Measurements from ENCODE around the gene VWDE. TPM values are rescaled to one million over a fixed set of nuclear protein-coding genes. Genes with fewer than 3 reads are reported as not detected.

Gene VWDE
- total RNA-seq, 1 experiment from 2014 or later = not detected

DNA sequence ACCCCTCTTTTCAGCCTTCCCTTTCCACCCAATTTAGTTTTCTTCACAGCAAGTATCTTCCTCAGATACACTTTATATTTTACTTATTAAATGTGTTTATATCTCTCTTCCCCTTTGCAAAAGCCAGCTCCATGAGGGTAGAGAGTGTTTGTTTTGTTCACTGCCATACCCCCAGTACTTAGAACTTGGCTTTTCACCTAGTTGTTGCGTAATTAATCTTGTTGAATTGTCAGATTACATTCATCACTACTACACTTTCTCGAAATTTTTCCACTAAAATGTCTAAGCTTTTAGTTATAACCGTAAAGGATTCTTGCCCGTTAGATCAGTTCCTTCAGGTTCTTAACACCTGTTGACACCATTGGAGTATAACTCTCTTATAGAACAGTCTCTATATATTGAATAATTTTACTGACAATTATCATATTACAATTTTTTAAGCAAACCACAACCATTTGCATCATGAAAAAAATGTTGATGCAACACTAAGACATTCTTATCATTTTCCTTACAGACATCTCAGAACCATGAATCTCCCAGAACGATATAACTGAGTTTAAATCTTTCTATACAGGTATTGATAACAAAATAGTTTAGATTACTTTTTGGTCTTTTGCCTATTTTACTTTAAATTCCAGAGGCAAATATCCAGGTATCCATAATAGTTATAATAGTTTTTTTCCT lies 29.9 kb downstream of the VWDE start:
- Histone ChIP-seq H3K9me3 (no peaks in the 10 kb centered on the region), H3K36me3 (no peaks in the 10 kb centered on the region), H3K4me3 (no peak overlapping the region), H3K27me3 (0 out of 2 replicates have a peak, but pooled peaks cover 2% of the 10 kb centered on the region)
- no peak for DNase-seq

- H3K9me3 ChIP-seq = no peaks in the 10 kb centered on the region
- H3K27me3 ChIP-seq = no peaks in the 10 kb centered on the region
- H3K36me3 ChIP-seq = no peaks in the 10 kb centered on the region
- no peak overlapping the region for H3K4me3 ChIP-seq
- no peak for DNase-seq
Measured at GRCh38 chr7:12370249-12370648, 33.4 kb downstream of the VWDE start.

DNA sequence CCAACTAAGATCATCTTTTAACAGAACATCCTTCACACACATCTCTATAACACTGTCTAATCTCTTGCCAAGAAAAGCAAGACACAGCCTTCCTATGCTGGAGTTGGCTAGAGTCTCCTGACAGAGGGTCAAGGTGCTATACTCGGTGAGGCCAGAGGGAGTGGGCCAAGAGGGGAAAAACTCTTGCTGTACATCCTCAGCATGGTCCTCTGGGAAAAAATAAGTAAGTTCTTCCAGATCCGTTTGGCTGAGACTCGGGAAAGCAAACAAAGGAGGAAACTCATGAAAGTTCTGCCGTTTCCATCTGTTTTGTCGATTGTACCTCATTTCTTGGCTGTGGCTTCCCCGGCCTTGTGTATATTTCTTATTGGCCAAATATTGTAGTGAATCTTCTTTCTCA lies 33.9 kb downstream of the VWDE start:
- no peaks in the 10 kb centered on the region for H3K9me3 ChIP-seq
- H3K27me3 ChIP-seq = no peaks in the 10 kb centered on the region
- DNase-seq = no peak
- H3K36me3 ChIP-seq = no peaks in the 10 kb centered on the region
- no peak overlapping the region for H3K4me3 ChIP-seq

GRCh38 chr7:12369072-12369471 lies 34.6 kb downstream of the VWDE start:
- no peak overlapping the region for H3K4me3 ChIP-seq
- no peaks in the 10 kb centered on the region for H3K27me3 ChIP-seq
- H3K36me3 ChIP-seq = no peaks in the 10 kb centered on the region
- no peaks in the 10 kb centered on the region for H3K9me3 ChIP-seq
- no peak for DNase-seq

DNA sequence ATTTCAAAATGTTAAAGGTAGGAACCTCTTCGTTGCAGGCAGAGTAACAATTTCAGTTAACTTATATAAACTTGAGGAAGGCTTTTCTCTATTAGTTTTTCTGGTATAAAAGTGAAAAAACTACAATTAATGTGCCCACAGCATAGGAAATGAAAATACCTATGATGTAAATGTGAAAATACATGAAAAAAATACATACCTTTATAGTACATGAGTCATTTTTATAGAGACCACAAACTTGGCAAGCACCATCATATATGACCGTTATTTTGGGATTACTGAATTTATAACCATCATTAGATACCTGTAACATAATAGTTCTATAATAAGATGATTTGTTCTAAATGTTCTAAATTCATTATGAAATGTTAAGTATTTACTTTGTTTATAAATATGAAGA lies 42.7 kb downstream of the VWDE start:
- DNase-seq = no peak
- H3K9me3 ChIP-seq = no peaks in the 10 kb centered on the region
- H3K4me3 ChIP-seq = no peak overlapping the region

GRCh38 chr7:12358694-12359093 lies 45.0 kb downstream of the VWDE start:
- H3K36me3 ChIP-seq = no peaks in the 10 kb centered on the region
- no peaks in the 10 kb centered on the region for H3K27me3 ChIP-seq
- no peak for DNase-seq
- H3K9me3 ChIP-seq = no peaks in the 10 kb centered on the region
- no peak overlapping the region for H3K4me3 ChIP-seq

More for the DNA sequence above, 42.7 kb downstream of the VWDE start:
- no peaks in the 10 kb centered on the region for H3K27me3 ChIP-seq
- no peaks in the 10 kb centered on the region for H3K36me3 ChIP-seq

- Histone ChIP-seq H3K4me3 (no peak overlapping the region), H3K36me3 (no peaks in the 10 kb centered on the region), H3K9me3 (no peaks in the 10 kb centered on the region), H3K27me3 (no peaks in the 10 kb centered on the region)
- DNase-seq = no peak
Measured at GRCh38 chr7:12357508-12357907, 46.2 kb downstream of the VWDE start.

- Histone ChIP-seq H3K4me3 (no peak overlapping the region), H3K9me3 (no peaks in the 10 kb centered on the region), H3K36me3 (no peaks in the 10 kb centered on the region), H3K27me3 (no peaks in the 10 kb centered on the region)
- no peak for DNase-seq
Measured at GRCh38 chr7:12351843-12352242, 51.8 kb downstream of the VWDE start.

DNA sequence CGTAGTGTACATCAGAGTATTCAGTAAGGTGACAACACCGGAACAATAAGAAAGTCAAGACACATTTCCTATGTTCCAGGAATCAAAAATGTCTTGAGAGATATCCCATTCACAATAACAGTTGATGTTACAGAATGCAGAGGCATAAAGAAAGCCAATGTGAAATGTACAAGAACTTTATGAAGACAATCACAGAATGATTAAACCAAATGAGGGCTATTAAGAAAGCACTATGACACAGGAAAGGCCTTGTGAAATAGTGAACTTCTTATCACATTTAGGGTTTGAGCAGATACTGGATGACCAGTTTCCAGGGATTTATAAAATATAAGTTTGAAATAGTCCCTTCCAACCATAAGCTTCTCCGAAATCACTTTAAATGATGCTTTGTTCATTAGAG lies 52.7 kb downstream of the VWDE start:
- H3K27me3 ChIP-seq = no peaks in the 10 kb centered on the region
- H3K36me3 ChIP-seq = no peaks in the 10 kb centered on the region
- DNase-seq = no peak
- H3K4me3 ChIP-seq = no peak overlapping the region
- H3K9me3 ChIP-seq = no peaks in the 10 kb centered on the region

DNA sequence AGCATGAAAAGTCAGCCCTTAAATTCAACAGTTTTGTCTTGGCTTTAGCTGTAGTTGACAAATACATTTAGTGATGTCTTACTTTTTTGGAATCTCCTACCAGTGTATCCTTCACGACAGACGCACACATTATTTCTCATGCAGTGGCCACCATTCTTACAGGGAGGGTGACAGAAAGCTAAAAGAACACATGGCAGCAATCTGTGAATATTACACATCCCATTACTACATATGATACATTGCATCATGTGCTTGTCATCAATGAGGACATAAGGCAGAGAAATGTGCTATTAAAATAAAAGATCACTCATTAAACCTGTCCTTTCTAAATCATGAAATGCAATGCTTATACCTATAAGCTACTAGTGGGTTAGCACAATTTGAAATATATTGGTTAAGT lies 66.6 kb downstream of the VWDE start:
- no peak overlapping the region for H3K4me3 ChIP-seq
- no peak for DNase-seq
- H3K36me3 ChIP-seq = no peaks in the 10 kb centered on the region
- no peaks in the 10 kb centered on the region for H3K27me3 ChIP-seq
- no peaks in the 10 kb centered on the region for H3K9me3 ChIP-seq

- Histone ChIP-seq H3K9me3 (no peaks in the 10 kb centered on the region), H3K4me3 (no peak overlapping the region), H3K27me3 (no peaks in the 10 kb centered on the region), H3K36me3 (no peaks in the 10 kb centered on the region)
- no peak for DNase-seq
Measured at GRCh38 chr7:12328888-12329770, 74.5 kb downstream of the VWDE start.

DNA sequence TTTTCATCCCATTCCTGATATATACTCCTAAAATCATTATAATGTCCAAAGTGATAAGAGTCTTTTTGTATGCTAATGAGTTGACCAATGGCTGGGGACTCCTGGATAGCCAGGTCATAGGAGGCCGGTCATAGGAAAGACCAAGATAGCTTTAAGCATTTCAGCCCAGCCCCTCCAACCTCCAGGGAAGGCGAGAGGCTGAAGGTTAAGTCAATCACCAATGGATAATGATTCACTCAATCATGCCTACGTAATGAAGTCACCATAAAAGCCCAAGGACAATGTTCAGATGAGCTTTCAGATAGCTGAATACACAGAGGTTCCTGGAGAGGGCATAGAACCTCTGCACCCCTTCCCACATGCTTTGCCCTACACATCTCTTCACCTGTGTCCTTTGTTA lies 75.7 kb downstream of the VWDE start:
- Histone ChIP-seq H3K9me3 (no peaks in the 10 kb centered on the region), H3K4me3 (no peak overlapping the region), H3K36me3 (no peaks in the 10 kb centered on the region), H3K27me3 (no peaks in the 10 kb centered on the region)
- DNase-seq = no peak

DNA sequence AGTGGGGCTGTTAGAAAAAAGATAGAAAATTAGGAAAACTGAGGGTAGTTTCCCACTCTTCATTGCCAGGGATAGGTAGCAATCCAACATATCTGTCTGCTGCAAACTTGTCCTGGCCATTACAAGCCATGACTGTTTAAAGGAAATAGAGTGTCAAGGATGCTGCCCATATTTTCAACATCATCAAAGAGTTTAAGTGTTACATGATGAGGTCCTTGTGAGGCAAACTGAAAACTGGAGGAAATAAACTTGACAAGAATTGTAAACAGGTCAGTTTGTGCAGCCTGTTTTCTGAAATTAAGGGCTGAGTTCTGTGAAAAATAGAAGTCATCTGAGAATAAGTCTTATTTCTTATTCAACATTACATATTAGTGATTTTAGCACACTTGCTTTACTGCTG lies 78.0 kb downstream of the VWDE start:
- Histone ChIP-seq H3K9me3 (no peaks in the 10 kb centered on the region), H3K4me3 (no peak overlapping the region), H3K36me3 (no peaks in the 10 kb centered on the region), H3K27me3 (no peaks in the 10 kb centered on the region)
- DNase-seq = no peak

DNA sequence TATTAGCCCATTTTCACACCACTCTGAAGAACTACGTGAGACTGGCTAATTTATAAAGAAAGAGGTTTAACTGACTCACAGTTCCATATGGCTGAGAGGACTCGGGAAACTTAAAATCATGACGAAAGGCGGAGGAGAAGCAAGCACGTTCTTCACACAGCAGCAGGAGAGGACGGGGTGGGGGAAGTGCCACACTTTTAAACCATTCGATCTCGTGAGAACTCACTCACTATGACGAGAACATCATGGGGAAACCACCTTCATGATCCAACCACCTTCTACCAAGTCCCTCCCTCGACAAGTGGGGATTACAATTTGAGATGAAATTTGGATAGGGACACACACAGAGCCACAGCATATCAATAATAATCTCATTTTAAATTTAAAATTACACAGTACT lies 80.2 kb downstream of the VWDE start:
- H3K4me3 ChIP-seq = no peak overlapping the region
- H3K36me3 ChIP-seq = no peaks in the 10 kb centered on the region
- no peak for DNase-seq
- H3K27me3 ChIP-seq = no peaks in the 10 kb centered on the region
- H3K9me3 ChIP-seq = no peaks in the 10 kb centered on the region

GRCh38 chr7:12322903-12323300 lies 80.8 kb downstream of the VWDE start:
- Histone ChIP-seq H3K4me3 (no peak overlapping the region), H3K27me3 (no peaks in the 10 kb centered on the region), H3K36me3 (no peaks in the 10 kb centered on the region), H3K9me3 (no peaks in the 10 kb centered on the region)
- DNase-seq = no peak

GRCh38 chr7:12322284-12322902 lies 81.3 kb downstream of the VWDE start:
- H3K9me3 ChIP-seq = no peaks in the 10 kb centered on the region
- H3K27me3 ChIP-seq = no peaks in the 10 kb centered on the region
- no peak for DNase-seq

DNA sequence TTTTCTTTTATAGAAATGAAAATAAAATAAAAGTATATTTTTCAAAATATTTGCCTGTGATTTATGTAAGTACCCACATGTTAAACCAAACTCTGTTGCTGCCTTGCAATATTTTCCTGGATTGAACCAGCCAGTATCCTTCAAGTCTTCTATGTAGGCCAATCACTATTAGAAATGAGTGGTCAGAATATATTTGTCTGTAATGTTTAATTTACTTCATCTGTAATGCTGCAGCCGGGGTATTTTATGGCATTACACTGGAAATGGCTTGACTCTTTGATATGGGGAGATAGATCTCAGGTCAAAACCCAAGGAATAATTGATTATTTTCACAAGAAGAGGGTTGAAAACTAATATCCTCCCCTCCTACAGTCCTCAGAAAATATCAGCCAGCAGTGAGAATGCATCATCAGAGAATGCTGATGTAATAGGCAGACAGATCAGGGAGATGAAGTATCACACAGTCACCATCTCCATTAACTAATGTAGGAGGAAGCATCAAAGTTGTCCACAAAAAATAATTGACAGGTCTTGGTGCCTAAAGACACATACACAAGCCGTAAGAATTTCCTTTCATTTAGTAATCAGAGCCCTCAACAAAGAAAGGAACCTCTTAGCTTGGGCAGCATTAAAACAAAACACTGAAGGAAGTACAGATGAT lies 82.5 kb downstream of the VWDE start:
- H3K36me3 ChIP-seq = no peaks in the 10 kb centered on the region
- no peaks in the 10 kb centered on the region for H3K9me3 ChIP-seq
- DNase-seq = no peak
- no peak overlapping the region for H3K4me3 ChIP-seq
- no peaks in the 10 kb centered on the region for H3K27me3 ChIP-seq

More at GRCh38 chr7:12322284-12322902, 81.3 kb downstream of the VWDE start:
- Histone ChIP-seq H3K4me3 (no peak overlapping the region), H3K36me3 (no peaks in the 10 kb centered on the region)

Measured in MG63 (cell line).